ENCODE data around the gene MYADML2. TPM values are rescaled to one million over a fixed set of nuclear protein-coding genes. Genes with fewer than 3 reads are reported as not detected.

Gene MYADML2
- total and polyA plus RNA-seq, 2 experiments from 2014 or later: 0.70 to 1.7 TPM

DNA sequence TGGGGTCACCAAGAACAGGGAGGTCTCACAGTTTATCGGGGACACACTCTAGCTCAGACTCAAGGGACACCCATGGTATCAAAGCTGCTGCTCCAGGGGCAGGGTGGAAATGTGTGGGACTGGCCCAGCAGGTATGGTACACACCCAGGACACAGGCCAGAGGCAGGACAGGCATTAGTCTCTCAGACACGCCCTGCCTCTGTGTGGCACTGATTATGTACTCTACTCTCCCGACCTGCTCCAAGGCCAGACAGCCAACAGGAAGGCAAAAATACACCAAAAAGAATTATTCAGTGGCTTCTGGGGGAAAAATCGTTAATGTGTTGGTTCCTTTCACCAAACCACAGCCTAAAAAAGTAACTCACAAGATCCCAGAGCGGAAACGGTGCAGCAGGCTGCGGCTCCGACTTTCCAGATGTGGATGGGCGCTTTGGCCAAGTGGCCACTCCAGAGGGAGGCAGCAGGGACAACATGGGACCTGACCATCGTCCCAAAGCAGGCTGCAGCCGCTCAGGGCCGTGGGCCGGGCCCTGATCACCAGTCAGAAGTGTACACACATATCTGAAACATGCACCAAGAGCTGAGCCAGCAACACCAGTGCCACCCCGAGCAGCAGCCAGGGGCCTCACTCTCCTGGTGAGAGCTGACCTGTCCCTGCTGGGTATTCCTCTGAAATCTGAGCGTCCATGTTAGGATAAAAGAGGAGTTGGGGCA is 28.0 kb downstream of the MYADML2 start:
- H3K79me2 ChIP-seq (replicated peaks; ENCODE audit: insufficient read depth): peaks cover 59% of the 10 kb centered on the region
- no peaks in the 10 kb centered on the region for H3K27me3 ChIP-seq (ENCODE audit: insufficient read depth)
- H2AFZ ChIP-seq: no peak overlapping the region
- H3K4me3 Mint-ChIP-seq: peak overlapping the region; percentile 75
- DNase-seq (ENCODE audit: low spot score) (no peak), ATAC-seq (no peak)
- H3F3A ChIP-seq (replicated peaks; ENCODE audit: low read depth): peaks cover 34% of the 10 kb centered on the region
- no peak overlapping the region for H3K4me3 ChIP-seq
- no peak overlapping the region for H3K4me2 ChIP-seq
- peaks cover 15% of the 10 kb centered on the region for H3K4me1 ChIP-seq (ENCODE audit: insufficient read depth)
- H3K36me3 Mint-ChIP-seq (ENCODE audit: low read depth): peaks cover 56% of the 10 kb centered on the region
- 0 out of 2 replicates have a peak overlapping the region, but pooled peaks have one; percentile 26 for H3K27ac ChIP-seq (ENCODE audit: low read depth)
- TF ChIP-seq EZH2 (IDR thresholded peaks at IDR 0.05; ENCODE audit: low read depth, unreplicated experiment): no peak
- no peak for TF ChIP-seq EZH2phosphoT487 (IDR thresholded peaks at IDR 0.05; ENCODE audit: unreplicated experiment)
- TF ChIP-seq NANOG (IDR thresholded peaks at IDR 0.05; ENCODE audit: borderline replicate concordance): no peak
- TF ChIP-seq, protein P1, sequence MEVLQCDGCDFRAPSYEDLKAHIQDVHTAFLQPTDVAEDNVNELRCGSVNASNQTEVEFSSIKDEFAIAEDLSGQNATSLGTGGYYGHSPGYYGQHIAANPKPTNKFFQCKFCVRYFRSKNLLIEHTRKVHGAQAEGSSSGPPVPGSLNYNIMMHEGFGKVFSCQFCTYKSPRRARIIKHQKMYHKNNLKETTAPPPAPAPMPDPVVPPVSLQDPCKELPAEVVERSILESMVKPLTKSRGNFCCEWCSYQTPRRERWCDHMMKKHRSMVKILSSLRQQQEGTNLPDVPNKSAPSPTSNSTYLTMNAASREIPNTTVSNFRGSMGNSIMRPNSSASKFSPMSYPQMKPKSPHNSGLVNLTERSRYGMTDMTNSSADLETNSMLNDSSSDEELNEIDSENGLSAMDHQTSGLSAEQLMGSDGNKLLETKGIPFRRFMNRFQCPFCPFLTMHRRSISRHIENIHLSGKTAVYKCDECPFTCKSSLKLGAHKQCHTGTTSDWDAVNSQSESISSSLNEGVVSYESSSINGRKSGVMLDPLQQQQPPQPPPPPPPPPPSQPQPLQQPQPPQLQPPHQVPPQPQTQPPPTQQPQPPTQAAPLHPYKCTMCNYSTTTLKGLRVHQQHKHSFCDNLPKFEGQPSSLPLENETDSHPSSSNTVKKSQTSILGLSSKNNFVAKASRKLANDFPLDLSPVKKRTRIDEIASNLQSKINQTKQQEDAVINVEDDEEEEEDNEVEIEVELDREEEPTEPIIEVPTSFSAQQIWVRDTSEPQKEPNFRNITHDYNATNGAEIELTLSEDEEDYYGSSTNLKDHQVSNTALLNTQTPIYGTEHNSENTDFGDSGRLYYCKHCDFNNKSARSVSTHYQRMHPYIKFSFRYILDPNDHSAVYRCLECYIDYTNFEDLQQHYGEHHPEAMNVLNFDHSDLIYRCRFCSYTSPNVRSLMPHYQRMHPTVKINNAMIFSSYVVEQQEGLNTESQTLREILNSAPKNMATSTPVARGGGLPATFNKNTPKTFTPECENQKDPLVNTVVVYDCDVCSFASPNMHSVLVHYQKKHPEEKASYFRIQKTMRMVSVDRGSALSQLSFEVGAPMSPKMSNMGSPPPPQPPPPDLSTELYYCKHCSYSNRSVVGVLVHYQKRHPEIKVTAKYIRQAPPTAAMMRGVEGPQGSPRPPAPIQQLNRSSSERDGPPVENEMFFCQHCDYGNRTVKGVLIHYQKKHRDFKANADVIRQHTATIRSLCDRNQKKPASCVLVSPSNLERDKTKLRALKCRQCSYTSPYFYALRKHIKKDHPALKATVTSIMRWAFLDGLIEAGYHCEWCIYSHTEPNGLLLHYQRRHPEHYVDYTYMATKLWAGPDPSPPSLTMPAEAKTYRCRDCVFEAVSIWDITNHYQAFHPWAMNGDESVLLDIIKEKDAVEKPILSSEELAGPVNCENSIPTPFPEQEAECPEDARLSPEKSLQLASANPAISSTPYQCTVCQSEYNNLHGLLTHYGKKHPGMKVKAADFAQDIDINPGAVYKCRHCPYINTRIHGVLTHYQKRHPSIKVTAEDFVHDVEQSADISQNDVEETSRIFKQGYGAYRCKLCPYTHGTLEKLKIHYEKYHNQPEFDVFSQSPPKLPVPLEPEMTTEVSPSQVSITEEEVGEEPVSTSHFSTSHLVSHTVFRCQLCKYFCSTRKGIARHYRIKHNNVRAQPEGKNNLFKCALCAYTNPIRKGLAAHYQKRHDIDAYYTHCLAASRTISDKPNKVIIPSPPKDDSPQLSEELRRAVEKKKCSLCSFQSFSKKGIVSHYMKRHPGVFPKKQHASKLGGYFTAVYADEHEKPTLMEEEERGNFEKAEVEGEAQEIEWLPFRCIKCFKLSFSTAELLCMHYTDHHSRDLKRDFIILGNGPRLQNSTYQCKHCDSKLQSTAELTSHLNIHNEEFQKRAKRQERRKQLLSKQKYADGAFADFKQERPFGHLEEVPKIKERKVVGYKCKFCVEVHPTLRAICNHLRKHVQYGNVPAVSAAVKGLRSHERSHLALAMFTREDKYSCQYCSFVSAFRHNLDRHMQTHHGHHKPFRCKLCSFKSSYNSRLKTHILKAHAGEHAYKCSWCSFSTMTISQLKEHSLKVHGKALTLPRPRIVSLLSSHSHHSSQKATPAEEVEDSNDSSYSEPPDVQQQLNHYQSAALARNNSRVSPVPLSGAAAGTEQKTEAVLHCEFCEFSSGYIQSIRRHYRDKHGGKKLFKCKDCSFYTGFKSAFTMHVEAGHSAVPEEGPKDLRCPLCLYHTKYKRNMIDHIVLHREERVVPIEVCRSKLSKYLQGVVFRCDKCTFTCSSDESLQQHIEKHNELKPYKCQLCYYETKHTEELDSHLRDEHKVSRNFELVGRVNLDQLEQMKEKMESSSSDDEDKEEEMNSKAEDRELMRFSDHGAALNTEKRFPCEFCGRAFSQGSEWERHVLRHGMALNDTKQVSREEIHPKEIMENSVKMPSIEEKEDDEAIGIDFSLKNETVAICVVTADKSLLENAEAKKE (CRISPR knock-in tag; IDR thresholded peaks at IDR 0.05): no peak
- TF ChIP-seq JUNB (IDR thresholded peaks at IDR 0.05; ENCODE audit: unreplicated experiment): no peak
- TF ChIP-seq, protein P2, sequence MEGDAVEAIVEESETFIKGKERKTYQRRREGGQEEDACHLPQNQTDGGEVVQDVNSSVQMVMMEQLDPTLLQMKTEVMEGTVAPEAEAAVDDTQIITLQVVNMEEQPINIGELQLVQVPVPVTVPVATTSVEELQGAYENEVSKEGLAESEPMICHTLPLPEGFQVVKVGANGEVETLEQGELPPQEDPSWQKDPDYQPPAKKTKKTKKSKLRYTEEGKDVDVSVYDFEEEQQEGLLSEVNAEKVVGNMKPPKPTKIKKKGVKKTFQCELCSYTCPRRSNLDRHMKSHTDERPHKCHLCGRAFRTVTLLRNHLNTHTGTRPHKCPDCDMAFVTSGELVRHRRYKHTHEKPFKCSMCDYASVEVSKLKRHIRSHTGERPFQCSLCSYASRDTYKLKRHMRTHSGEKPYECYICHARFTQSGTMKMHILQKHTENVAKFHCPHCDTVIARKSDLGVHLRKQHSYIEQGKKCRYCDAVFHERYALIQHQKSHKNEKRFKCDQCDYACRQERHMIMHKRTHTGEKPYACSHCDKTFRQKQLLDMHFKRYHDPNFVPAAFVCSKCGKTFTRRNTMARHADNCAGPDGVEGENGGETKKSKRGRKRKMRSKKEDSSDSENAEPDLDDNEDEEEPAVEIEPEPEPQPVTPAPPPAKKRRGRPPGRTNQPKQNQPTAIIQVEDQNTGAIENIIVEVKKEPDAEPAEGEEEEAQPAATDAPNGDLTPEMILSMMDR (conservative IDR thresholded peaks at IDR 0.05; ENCODE audit: low read depth in 2 of 2): no peak
- TF ChIP-seq, protein P3, sequence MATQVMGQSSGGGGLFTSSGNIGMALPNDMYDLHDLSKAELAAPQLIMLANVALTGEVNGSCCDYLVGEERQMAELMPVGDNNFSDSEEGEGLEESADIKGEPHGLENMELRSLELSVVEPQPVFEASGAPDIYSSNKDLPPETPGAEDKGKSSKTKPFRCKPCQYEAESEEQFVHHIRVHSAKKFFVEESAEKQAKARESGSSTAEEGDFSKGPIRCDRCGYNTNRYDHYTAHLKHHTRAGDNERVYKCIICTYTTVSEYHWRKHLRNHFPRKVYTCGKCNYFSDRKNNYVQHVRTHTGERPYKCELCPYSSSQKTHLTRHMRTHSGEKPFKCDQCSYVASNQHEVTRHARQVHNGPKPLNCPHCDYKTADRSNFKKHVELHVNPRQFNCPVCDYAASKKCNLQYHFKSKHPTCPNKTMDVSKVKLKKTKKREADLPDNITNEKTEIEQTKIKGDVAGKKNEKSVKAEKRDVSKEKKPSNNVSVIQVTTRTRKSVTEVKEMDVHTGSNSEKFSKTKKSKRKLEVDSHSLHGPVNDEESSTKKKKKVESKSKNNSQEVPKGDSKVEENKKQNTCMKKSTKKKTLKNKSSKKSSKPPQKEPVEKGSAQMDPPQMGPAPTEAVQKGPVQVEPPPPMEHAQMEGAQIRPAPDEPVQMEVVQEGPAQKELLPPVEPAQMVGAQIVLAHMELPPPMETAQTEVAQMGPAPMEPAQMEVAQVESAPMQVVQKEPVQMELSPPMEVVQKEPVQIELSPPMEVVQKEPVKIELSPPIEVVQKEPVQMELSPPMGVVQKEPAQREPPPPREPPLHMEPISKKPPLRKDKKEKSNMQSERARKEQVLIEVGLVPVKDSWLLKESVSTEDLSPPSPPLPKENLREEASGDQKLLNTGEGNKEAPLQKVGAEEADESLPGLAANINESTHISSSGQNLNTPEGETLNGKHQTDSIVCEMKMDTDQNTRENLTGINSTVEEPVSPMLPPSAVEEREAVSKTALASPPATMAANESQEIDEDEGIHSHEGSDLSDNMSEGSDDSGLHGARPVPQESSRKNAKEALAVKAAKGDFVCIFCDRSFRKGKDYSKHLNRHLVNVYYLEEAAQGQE (IDR thresholded peaks at IDR 0.05; ENCODE audit: unreplicated experiment): no peak
- TF ChIP-seq ZNF331 (CRISPR knock-in tag; IDR thresholded peaks at IDR 0.05; ENCODE audit: low read depth): no peak
- no peak for TF ChIP-seq STAT1 (IDR thresholded peaks at IDR 0.05; ENCODE audit: unreplicated experiment)
- TF ChIP-seq CREB1 (CRISPR knock-in tag; IDR thresholded peaks at IDR 0.05; ENCODE audit: low read depth): no peak
- TF ChIP-seq, protein P4, sequence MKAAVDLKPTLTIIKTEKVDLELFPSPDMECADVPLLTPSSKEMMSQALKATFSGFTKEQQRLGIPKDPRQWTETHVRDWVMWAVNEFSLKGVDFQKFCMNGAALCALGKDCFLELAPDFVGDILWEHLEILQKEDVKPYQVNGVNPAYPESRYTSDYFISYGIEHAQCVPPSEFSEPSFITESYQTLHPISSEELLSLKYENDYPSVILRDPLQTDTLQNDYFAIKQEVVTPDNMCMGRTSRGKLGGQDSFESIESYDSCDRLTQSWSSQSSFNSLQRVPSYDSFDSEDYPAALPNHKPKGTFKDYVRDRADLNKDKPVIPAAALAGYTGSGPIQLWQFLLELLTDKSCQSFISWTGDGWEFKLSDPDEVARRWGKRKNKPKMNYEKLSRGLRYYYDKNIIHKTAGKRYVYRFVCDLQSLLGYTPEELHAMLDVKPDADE (IDR thresholded peaks at IDR 0.05): no peak
- H3K36me3 ChIP-seq (ENCODE audit: insufficient read depth): no peaks in the 10 kb centered on the region; the same call in 1 of the 2 replicates
- peak overlapping the region; percentile 40 for H3K27ac Mint-ChIP-seq
- H4K20me1 ChIP-seq (replicated peaks; ENCODE audit: insufficient read depth): peaks cover 15% of the 10 kb centered on the region; the same call in 1 of the 2 replicates
- peaks cover 38% of the 10 kb centered on the region for H3K27me3 Mint-ChIP-seq (ENCODE audit: insufficient read depth, low read depth, poor library complexity)
- H3K4me1 Mint-ChIP-seq: peaks cover 34% of the 10 kb centered on the region
- no peaks in the 10 kb centered on the region for H3K9me2 ChIP-seq (ENCODE audit: insufficient read depth)
- no peaks in the 10 kb centered on the region; the same call in 2 of the 3 replicates for H3K9me3 Mint-ChIP-seq

All from GM23338 (cell line).